Glutamatergic neuron (in vitro differentiated cells): ENCODE results near the gene MPP3. TPM values are rescaled to one million over a fixed set of nuclear protein-coding genes. Genes with fewer than 3 reads are reported as not detected.

Experiments used
- DNase-seq: peaks from one replicate; pipeline ENCODE4 v3.0.0; 2022
- H3K27ac Mint-ChIP-seq: one replicate; pipeline ENCODE4 v1.8.0; 2020; ENCODE audit warnings: mild to moderate bottlenecking, mixed read lengths, inconsistent platforms; ENCODE audit not compliant: unreplicated experiment
- H3K27me3 Mint-ChIP-seq: one replicate; pipeline ENCODE4 v1.8.0; 2020; ENCODE audit warnings: mild to moderate bottlenecking, moderate library complexity, mixed read lengths, inconsistent platforms; ENCODE audit not compliant: unreplicated experiment
- H3K36me3 Mint-ChIP-seq: one replicate; pipeline ENCODE4 v1.8.0; 2020; ENCODE audit warnings: mild to moderate bottlenecking, mixed read lengths, inconsistent platforms; ENCODE audit not compliant: unreplicated experiment
- H3K4me1 Mint-ChIP-seq: one replicate; pipeline ENCODE4 v1.8.0; 2020; ENCODE audit warnings: mild to moderate bottlenecking, low read depth, mixed read lengths, inconsistent platforms; ENCODE audit not compliant: unreplicated experiment
- H3K4me3 Mint-ChIP-seq: one replicate; pipeline ENCODE4 v1.8.0; 2020; ENCODE audit warnings: mild to moderate bottlenecking, mixed read lengths, inconsistent platforms; ENCODE audit not compliant: unreplicated experiment
- H3K9me3 Mint-ChIP-seq: one replicate; pipeline ENCODE4 v1.8.0; 2020; ENCODE audit warnings: mild to moderate bottlenecking, moderate library complexity, mixed read lengths, inconsistent platforms; ENCODE audit not compliant: unreplicated experiment
- CTCF ChIP-seq: fragments of 200-600 bp; sonication (generic); IDR thresholded peaks from one replicate; pipeline ENCODE4 v1.5.0; 2021; ENCODE audit not compliant: partially characterized antibody, unreplicated experiment
- total RNA-seq: library from RNA; stranded (reverse); fragmentation: NEBNext Ultra II Directional; extraction: Animal tissue kit (Norgen Biotek cat#: 25700); gene quantifications from one replicate; pipeline ENCODE4 v1.2.1, GENCODE V29; 2021; ENCODE audit not compliant: unreplicated experiment

Gene MPP3
- total RNA-seq, 1 donor from 2014 or later: 22.9 TPM

GRCh38 chr17:43820759-43821158, 12.2 kb downstream of the MPP3 start:
- Mint-ChIP-seq H3K27me3 (peaks cover 3% of the 10 kb centered on the region), H3K27ac (no peak overlapping the region), H3K4me1 (peaks cover 13% of the 10 kb centered on the region), H3K9me3 (no peaks in the 10 kb centered on the region), H3K36me3 (no peaks in the 10 kb centered on the region), H3K4me3 (no peak overlapping the region)
- no peak for TF ChIP-seq CTCF
- DNase-seq: no peak

- Mint-ChIP-seq H3K36me3 (no peaks in the 10 kb centered on the region), H3K27ac (no peak overlapping the region), H3K4me1 (peaks cover 13% of the 10 kb centered on the region), H3K9me3 (no peaks in the 10 kb centered on the region), H3K27me3 (peaks cover 5% of the 10 kb centered on the region), H3K4me3 (no peak overlapping the region)
- TF ChIP-seq CTCF: no peak
- DNase-seq: no peak
Observed at GRCh38 chr17:43818966-43819365, 14.0 kb downstream of the MPP3 start.

GRCh38 chr17:43817826-43818225, 15.1 kb downstream of the MPP3 start:
- H3K36me3 Mint-ChIP-seq: no peaks in the 10 kb centered on the region
- peaks cover 11% of the 10 kb centered on the region for H3K4me1 Mint-ChIP-seq
- no peak overlapping the region for H3K4me3 Mint-ChIP-seq
- no peak overlapping the region for H3K27ac Mint-ChIP-seq
- DNase-seq: no peak
- H3K9me3 Mint-ChIP-seq: no peaks in the 10 kb centered on the region
- H3K27me3 Mint-ChIP-seq: peaks cover 5% of the 10 kb centered on the region
- no peak for TF ChIP-seq CTCF

- peaks cover 10% of the 10 kb centered on the region for H3K4me1 Mint-ChIP-seq
- no peak overlapping the region for H3K4me3 Mint-ChIP-seq
- DNase-seq: no peak
- no peaks in the 10 kb centered on the region for H3K36me3 Mint-ChIP-seq
- peak overlapping the region; percentile 81 for H3K27ac Mint-ChIP-seq
- H3K9me3 Mint-ChIP-seq: peaks cover 3% of the 10 kb centered on the region
- peaks cover 5% of the 10 kb centered on the region for H3K27me3 Mint-ChIP-seq
- no peak for TF ChIP-seq CTCF
Observed at GRCh38 chr17:43816336-43817320, 16.3 kb downstream of the MPP3 start.

- Mint-ChIP-seq H3K27ac (no peak overlapping the region), H3K4me3 (no peak overlapping the region), H3K27me3 (peaks cover 3% of the 10 kb centered on the region), H3K9me3 (peaks cover 3% of the 10 kb centered on the region), H3K36me3 (no peaks in the 10 kb centered on the region), H3K4me1 (peaks cover 8% of the 10 kb centered on the region)
- no peak for DNase-seq
- no peak for TF ChIP-seq CTCF
Observed at GRCh38 chr17:43814714-43815113, 18.2 kb downstream of the MPP3 start.
